Left hindlimb (tissue), 1 donor: ENCODE measurements around the gene HES6.
A peak's percentile ranks its signal among the peaks of the same experiment; 100 is the strongest.

Source experiments
- DNase-seq: peaks from one replicate; pipeline ENCODE4 v3.0.0-alpha.2; 2018

The HES6 gene

GRCh38 chr2:238231251-238231793 lies 8.5 kb downstream of the HES6 start:
- DNase-seq, result peak; percentile 79

- DNase-seq, result no peak
Observed at GRCh38 chr2:238230699-238231098, 9.1 kb downstream of the HES6 start.

- DNase-seq, result no peak
Observed at GRCh38 chr2:238228700-238229099, 11.1 kb downstream of the HES6 start.

- DNase-seq, result no peak
Observed at GRCh38 chr2:238227587-238228032, 12.2 kb downstream of the HES6 start.

- DNase-seq, result no peak
Observed at GRCh38 chr2:238226698-238227586, 12.9 kb downstream of the HES6 start.

GRCh38 chr2:238225911-238226697 lies 13.7 kb downstream of the HES6 start:
- no peak for DNase-seq

- DNase-seq, result no peak
Observed at GRCh38 chr2:238225121-238225520, 14.7 kb downstream of the HES6 start.

- DNase-seq, result no peak
Observed at GRCh38 chr2:238224356-238225035, 15.3 kb downstream of the HES6 start.

- DNase-seq, result no peak
Observed at GRCh38 chr2:238220892-238221521, 18.8 kb downstream of the HES6 start.

- DNase-seq, result no peak
Observed at GRCh38 chr2:238220274-238220891, 19.5 kb downstream of the HES6 start.

GRCh38 chr2:238216651-238217184 lies 23.1 kb downstream of the HES6 start:
- peak; percentile 58 for DNase-seq

GRCh38 chr2:238207006-238207405 lies 32.8 kb downstream of the HES6 start:
- no peak for DNase-seq

GRCh38 chr2:238203973-238204683 lies 35.7 kb downstream of the HES6 start:
- DNase-seq, result no peak

GRCh38 chr2:238203094-238203972 lies 36.5 kb downstream of the HES6 start, which contains the start of gene ILKAP:
ILKAP (minus strand) TSS chr2:238203695; CDS start chr2:238203553, 142 bp downstream.
- DNase-seq, result peak; percentile 91

GRCh38 chr2:238202326-238203093 lies 37.3 kb downstream of the HES6 start:
- no peak for DNase-seq

GRCh38 chr2:238190445-238190844 lies 49.4 kb downstream of the HES6 start:
- DNase-seq, result no peak
